GM13976 (cell line): ENCODE results near the gene LAMP5.

Experiments
- DNase-seq: peaks from one replicate; pipeline ENCODE4 v3.0.0; 2012; ENCODE audit warnings: low spot score
- in situ Hi-C: fragments of 300-500 bp; cut with MboI; formaldehyde crosslinking; loops from one replicate; pipeline ENCODE4 v1.12.0; 2022; ENCODE audit warnings: low sequenced_read_pairs, mixed read lengths, inconsistent platforms; ENCODE audit not compliant: unreplicated experiment
- TF ChIP-seq, protein P1 (sequence below): IDR thresholded peaks from 2 replicates; pipeline ENCODE4 v1.5.1; 2012; ENCODE audit warnings: borderline replicate concordance, mild to moderate bottlenecking; ENCODE audit not compliant: insufficient read depth; ENCODE audit errors: extremely low read depth, missing control alignments, control extremely low read depth

LAMP5 gene

DNA sequence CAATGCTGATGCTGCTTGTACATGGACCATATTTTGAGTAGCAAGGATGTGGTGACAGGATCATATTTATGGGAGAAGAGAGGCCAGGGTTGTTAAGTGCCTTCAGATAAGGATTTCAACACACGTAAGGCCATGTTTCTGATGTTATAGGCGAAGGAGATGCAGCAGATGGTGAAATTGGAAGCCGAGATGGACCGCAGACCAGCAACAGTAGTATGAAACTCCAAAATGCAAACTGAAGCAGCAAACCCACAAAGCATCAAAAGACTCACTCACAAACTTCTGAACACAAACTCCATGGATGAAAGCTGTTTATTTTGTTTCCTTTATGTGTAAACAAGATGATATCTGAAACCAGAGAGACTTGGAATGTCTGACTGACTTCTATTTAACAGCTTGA lies 35.6 kb upstream of the LAMP5 start:
- DNase-seq = no peak
- in situ Hi-C loops = no loop called here
- TF ChIP-seq, protein P1, sequence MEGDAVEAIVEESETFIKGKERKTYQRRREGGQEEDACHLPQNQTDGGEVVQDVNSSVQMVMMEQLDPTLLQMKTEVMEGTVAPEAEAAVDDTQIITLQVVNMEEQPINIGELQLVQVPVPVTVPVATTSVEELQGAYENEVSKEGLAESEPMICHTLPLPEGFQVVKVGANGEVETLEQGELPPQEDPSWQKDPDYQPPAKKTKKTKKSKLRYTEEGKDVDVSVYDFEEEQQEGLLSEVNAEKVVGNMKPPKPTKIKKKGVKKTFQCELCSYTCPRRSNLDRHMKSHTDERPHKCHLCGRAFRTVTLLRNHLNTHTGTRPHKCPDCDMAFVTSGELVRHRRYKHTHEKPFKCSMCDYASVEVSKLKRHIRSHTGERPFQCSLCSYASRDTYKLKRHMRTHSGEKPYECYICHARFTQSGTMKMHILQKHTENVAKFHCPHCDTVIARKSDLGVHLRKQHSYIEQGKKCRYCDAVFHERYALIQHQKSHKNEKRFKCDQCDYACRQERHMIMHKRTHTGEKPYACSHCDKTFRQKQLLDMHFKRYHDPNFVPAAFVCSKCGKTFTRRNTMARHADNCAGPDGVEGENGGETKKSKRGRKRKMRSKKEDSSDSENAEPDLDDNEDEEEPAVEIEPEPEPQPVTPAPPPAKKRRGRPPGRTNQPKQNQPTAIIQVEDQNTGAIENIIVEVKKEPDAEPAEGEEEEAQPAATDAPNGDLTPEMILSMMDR = no peak

- no peak for DNase-seq
- in situ Hi-C loops = no loop called here
- TF ChIP-seq, protein P1 = no peak
These were observed 34.3 kb upstream of the LAMP5 start for GRCh38 chr20:9480066-9480465.

- TF ChIP-seq, protein P1 = no peak
- no peak for DNase-seq
- in situ Hi-C loops = no loop called here
These were observed 32.2 kb upstream of the LAMP5 start for GRCh38 chr20:9482180-9482579.

DNA sequence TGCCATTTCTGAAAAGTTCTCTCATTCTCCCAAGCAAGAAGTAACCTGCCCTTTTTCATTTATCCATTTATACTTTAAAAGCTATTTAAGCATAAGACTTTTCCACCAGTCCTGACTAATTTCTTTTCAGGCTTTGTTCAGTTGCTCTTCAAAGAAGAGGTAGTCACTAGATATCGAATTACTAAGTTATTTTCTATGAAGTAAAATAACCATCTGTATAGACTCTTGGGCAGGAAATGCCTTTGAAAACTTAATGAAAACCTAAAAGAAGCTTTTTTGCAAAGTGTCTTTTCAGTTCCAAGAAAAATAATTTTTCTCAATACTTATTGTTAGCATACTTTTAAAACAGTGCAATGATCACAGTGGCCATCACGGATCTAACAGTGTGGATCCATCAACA lies 31.3 kb upstream of the LAMP5 start:
- in situ Hi-C loops = no loop called here
- DNase-seq = no peak
- TF ChIP-seq, protein P1 = no peak

DNA sequence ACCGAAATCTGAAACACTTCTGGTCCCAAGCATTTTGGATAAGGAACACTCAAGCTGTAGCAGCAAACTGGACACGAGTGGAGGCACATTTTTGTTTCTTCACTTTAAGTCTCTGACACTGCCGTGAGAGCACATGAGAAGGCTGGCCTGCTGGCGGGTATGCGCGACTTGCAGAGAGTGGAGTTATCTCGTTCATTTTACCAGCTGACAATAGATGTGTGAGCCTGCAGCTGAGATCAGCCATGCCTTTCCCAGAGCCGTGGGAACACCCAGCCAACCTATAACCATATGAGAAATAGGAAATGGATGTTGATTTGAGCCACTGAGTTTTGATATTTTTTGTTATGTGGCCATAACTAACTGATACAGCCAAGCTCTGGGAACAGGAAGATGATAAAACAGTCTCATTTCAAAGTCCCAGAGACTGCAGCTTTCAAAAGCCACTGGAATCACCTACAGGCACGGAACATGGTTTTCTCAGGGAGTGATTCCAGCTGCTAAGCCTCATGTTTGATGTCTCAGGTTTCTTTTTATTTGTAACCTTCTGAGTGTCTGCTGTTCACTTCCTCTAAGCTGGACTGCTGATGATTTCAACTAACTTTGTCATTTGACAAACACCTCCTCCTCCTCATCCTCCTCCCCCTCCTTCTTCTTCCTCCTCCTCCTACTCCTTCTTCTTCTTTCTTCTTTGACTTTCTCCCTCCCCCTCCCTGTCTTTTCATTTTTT lies 28.6 kb upstream of the LAMP5 start:
- no peak for DNase-seq

DNA sequence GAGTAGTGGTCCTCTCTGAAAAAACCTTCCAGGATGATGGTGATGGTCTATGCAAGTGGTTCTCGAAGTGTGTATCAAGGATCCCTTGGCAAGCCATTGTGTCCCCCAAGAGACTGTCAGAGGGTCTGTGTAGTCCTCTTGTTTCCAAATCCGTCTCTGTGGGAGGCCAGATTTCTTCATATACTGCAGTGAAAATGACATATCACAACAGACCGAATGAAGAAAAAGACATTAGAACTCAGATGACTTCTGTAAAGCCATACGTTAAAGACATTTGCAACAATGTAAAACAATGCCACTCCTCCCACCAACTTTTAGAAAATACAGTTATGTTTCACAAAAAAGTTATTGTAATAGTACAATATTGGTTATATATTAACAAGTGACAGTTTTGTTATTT lies 27.2 kb upstream of the LAMP5 start:
- TF ChIP-seq, protein P1 = no peak
- in situ Hi-C loops = no loop called here
- no peak for DNase-seq

More for the DNA sequence above, 28.6 kb upstream of the LAMP5 start:
- TF ChIP-seq, protein P1 = no peak
- in situ Hi-C loops = no loop called here
